HUES64 (cell line): ENCODE data around the gene ENKD1.

Source experiments
- H3K27ac ChIP-seq: 2 replicates; pipeline ENCODE4 v1.7.0; 2013; ENCODE audit warnings: low read depth, low read length, inconsistent platforms
- H3K27me3 ChIP-seq: 2 replicates; pipeline ENCODE4 v1.6.1; 2013; ENCODE audit warnings: mild to moderate bottlenecking, low read length; ENCODE audit not compliant: insufficient read depth
- H3K36me3 ChIP-seq: 2 replicates; pipeline ENCODE4 v1.6.1; 2013; ENCODE audit warnings: mild to moderate bottlenecking, low read length; ENCODE audit not compliant: insufficient read depth
- H3K4me1 ChIP-seq: 2 replicates; pipeline ENCODE4 v1.6.1; 2013; ENCODE audit warnings: mild to moderate bottlenecking, low read length, moderate library complexity; ENCODE audit not compliant: insufficient read depth
- H3K4me3 ChIP-seq: 2 replicates; pipeline ENCODE4 v1.5.1; 2013; ENCODE audit warnings: mild to moderate bottlenecking, low read length, moderate library complexity
- H3K9ac ChIP-seq: 2 replicates; pipeline ENCODE4 v1.6.1; 2013; ENCODE audit warnings: mild to moderate bottlenecking, low read depth, low read length
- H3K9me3 ChIP-seq: 2 replicates; pipeline ENCODE4 v1.6.1; 2013; ENCODE audit warnings: low read depth, low read length; ENCODE audit not compliant: insufficient read depth
- WGBS: fragments of 150-250, 120-280 bp; methylation state at CpG from one replicate; pipeline ENCODE4 v1.1.7; 2013; ENCODE audit warnings: missing lambda C conversion rate; 5-methylcytosine and 5-hydroxymethylcytosine counted together

Gene ENKD1

DNA sequence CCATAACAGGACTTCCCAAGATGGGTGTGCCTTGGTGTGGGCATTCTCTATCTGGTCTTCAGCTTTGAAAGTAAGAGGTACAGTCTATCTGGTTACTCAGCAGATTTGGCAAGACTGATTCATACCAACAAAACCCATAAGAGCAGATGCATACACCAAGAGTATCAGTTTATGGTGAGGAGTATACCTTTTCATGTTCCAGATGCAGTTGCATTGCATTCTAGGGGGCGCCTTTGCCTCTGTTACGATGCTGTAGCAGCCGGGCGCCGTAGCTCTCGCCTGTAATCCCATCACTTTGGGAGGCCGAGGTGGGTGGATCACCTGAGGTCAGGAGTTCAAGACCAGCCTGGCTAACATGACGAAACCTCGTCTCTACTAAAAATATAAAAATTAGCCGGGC is 52.7 kb downstream of the ENKD1 start:
- 92% methylated on average over 10 of the region's 10 CpGs for WGBS
- Histone ChIP-seq H3K27ac (no peak overlapping the region), H3K4me1 (no peaks in the 10 kb centered on the region), H3K9me3 (no peaks in the 10 kb centered on the region), H3K27me3 (no peaks in the 10 kb centered on the region), H3K9ac (no peak overlapping the region), H3K4me3 (no peak overlapping the region), H3K36me3 (peaks cover 71% of the 10 kb centered on the region)
